Endothelial cell of umbilical vein (primary cell): ENCODE results near the gene DEPDC5. TPM values are rescaled to one million over a fixed set of nuclear protein-coding genes. Genes with fewer than 3 reads are reported as not detected.

Experiments used
- BruUV-seq: library from RNA; stranded (reverse); fragments of 400-500 nt; replicated peaks from 2 replicates; lab custom pipeline; 2021; lab: Mats Ljungman, UMichigan
- CTCF ChIA-PET: fragments of 300-600, 350-600 bp; sonication (Branson Sonifier 250); formaldehyde crosslinking; loops from one replicate; lab custom pipeline; 2021; ENCODE audit warnings: antibody characterized with exemption, inconsistent platforms; lab: Charles Lee
- POLR2A ChIA-PET: fragments of 300-600, 350-600 bp; sonication (Branson Sonifier 250); formaldehyde crosslinking; loops from one replicate; lab custom pipeline; 2021; ENCODE audit warnings: antibody characterized with exemption, inconsistent platforms; lab: Charles Lee
- DNase-seq: peaks from one replicate; pipeline ENCODE4 v3.0.0-alpha.2; 2011; ENCODE audit warnings: low read depth, low spot score
- FAIRE-seq: peaks from 2 replicates; lab custom pipeline; 2011; peaks lifted over from hg19 to GRCh38; lab: Jason Lieb, UNC
- H2AFZ ChIP-seq: 2 replicates; pipeline ENCODE4 v1.6.0; 2012; ENCODE audit warnings: low read depth, low read length, control low read depth, inconsistent platforms
- H3K27ac ChIP-seq: 2 replicates; pipeline ENCODE4 v1.5.1; 2011; ENCODE audit warnings: low read depth, mild to moderate bottlenecking, control low read depth, low read length, moderate library complexity; ENCODE audit not compliant: insufficient read depth
- H3K27me3 ChIP-seq, 2 experiments: 2 replicates each; pipeline versions ENCODE4 v1.6.0 to v1.6.1; 2011; ENCODE audit warnings: low read length in 2 of 2, mixed read lengths in 1 of 2; ENCODE audit not compliant: control insufficient read depth in 2 of 2, insufficient read depth in 2 of 2
- H3K36me3 ChIP-seq, 2 experiments: 2 replicates in 1 of 2; 3 replicates in 1 of 2; pipeline ENCODE4 v1.5.1; 2011; ENCODE audit warnings: low read length in 2 of 2, mild to moderate bottlenecking in 1 of 2, moderate library complexity in 1 of 2; ENCODE audit not compliant: control insufficient read depth in 2 of 2, insufficient read depth in 2 of 2; ENCODE audit errors: extremely low read depth in 1 of 2
- H3K4me1 ChIP-seq: 3 replicates; pipeline ENCODE4 v1.5.1; 2011; ENCODE audit warnings: mild to moderate bottlenecking, low read length; ENCODE audit not compliant: control insufficient read depth, insufficient read depth; ENCODE audit errors: extremely low read depth
- H3K4me2 ChIP-seq: 2 replicates; pipeline ENCODE4 v1.6.1; 2011; ENCODE audit warnings: low read length, control low read depth, mixed read lengths; ENCODE audit not compliant: insufficient read depth
- H3K4me3 ChIP-seq, 3 experiments: fragments of 200-600 bp in 1 of 3; sonication (generic), shearing (Covaris generic) in 1 of 3; replicated peaks in 1 of 3; 2 replicates each; pipeline ENCODE4 v1.5.1; 2011 to 2016; ENCODE audit warnings: control low read depth in 3 of 3, low read length in 3 of 3, mild to moderate bottlenecking in 2 of 3, inconsistent platforms in 1 of 3, low read depth in 1 of 3, moderate library complexity in 1 of 3; ENCODE audit not compliant: insufficient read depth in 1 of 3
- H3K79me2 ChIP-seq: 2 replicates; pipeline ENCODE4 v1.6.0; 2012; ENCODE audit warnings: low read length, inconsistent platforms; ENCODE audit not compliant: control insufficient read depth, insufficient read depth
- H3K9ac ChIP-seq: replicated peaks from 2 replicates; pipeline ENCODE3; 2011; ENCODE audit warnings: low read length, control low read depth; ENCODE audit not compliant: insufficient read depth; ENCODE audit errors: extremely low read depth
- H3K9me1 ChIP-seq: replicated peaks from 3 replicates; pipeline ENCODE4 v1.6.0; 2011; ENCODE audit warnings: mild to moderate bottlenecking, low read length; ENCODE audit not compliant: control insufficient read depth, insufficient read depth; ENCODE audit errors: extremely low read depth
- H3K9me3 ChIP-seq: replicated peaks from 2 replicates; pipeline ENCODE4 v1.5.1; 2012; ENCODE audit warnings: low read length, inconsistent platforms; ENCODE audit not compliant: control insufficient read depth, insufficient read depth
- H4K20me1 ChIP-seq: replicated peaks from 2 replicates; pipeline ENCODE3; 2011; ENCODE audit warnings: mild to moderate bottlenecking, low read length; ENCODE audit not compliant: control insufficient read depth, insufficient read depth; ENCODE audit errors: extremely low read depth
- EZH2 ChIP-seq: IDR thresholded peaks from 2 replicates; pipeline ENCODE4 v1.6.1; 2012; ENCODE audit warnings: borderline replicate concordance, low read depth, mild to moderate bottlenecking, moderate library complexity, low read length, inconsistent platforms; ENCODE audit not compliant: severe bottlenecking
- FOS ChIP-seq: IDR thresholded peaks from 2 replicates; pipeline ENCODE4 v1.6.1; 2011; ENCODE audit warnings: mild to moderate bottlenecking, low read length, moderate library complexity, borderline replicate concordance; ENCODE audit not compliant: insufficient read depth
- GATA2 ChIP-seq: IDR thresholded peaks from 2 replicates; pipeline ENCODE4 v1.7.0; 2011; ENCODE audit warnings: low read depth, mild to moderate bottlenecking, moderate library complexity, mixed read lengths, low read length; ENCODE audit not compliant: insufficient read length, insufficient read depth
- JUN ChIP-seq: IDR thresholded peaks from 2 replicates; pipeline ENCODE4 v1.6.1; 2011; ENCODE audit warnings: borderline replicate concordance, low read depth; ENCODE audit not compliant: insufficient read length, insufficient read depth
- MYC ChIP-seq: IDR thresholded peaks from one replicate; pipeline ENCODE4 v1.6.1; 2011; ENCODE audit warnings: mild to moderate bottlenecking, low read depth, low read length
- POLR2A ChIP-seq: IDR thresholded peaks from 2 replicates; pipeline ENCODE4 v1.6.1; 2012; ENCODE audit warnings: low read depth, mild to moderate bottlenecking, control low read depth, low read length
- POLR2AphosphoS5 ChIP-seq: IDR thresholded peaks from 2 replicates; pipeline ENCODE4 v1.6.1; 2012; ENCODE audit warnings: low read depth, mild to moderate bottlenecking, control low read depth, low read length, moderate library complexity; ENCODE audit not compliant: insufficient read depth
- dilution Hi-C: fragments of 300-500 bp; cut with MboI; formaldehyde crosslinking; loops from one replicate; pipeline ENCODE4 v1.15.0; 2019; ENCODE audit warnings: low sequenced_read_pairs; ENCODE audit not compliant: extremely low pct_ligation_motif_present
- intact Hi-C: fragments of 100-400 bp; cut with micrococcal nuclease; formaldehyde crosslinking; loops from one replicate; pipeline ENCODE4 v1.10.0; 2022
- polyA plus RNA-seq, 4 experiments: library from polyadenylated mRNA; depleted of rRNA in 3 of 4; stranded (reverse) in 3 of 4; unstranded in 1 of 4; fragments of >200 nt; gene quantifications; 2 replicates each; pipeline versions ENCODE4 v1.2.1 to v1.2.3, GENCODE V29; 2011 to 2012; ENCODE audit warnings: missing spikeins in 1 of 4
- total RNA-seq: library from RNA; stranded (reverse); gene quantifications from 2 replicates; pipeline ENCODE4 v1.2.3, GENCODE V29; 2021
- TF ChIP-seq, protein P1 (sequence below), 2 donors: IDR thresholded peaks; 1 replicate in 1 of 2; 2 replicates in 1 of 2; pipeline ENCODE4 v1.5.1; 2011; ENCODE audit warnings: low read length in 2 of 2, mild to moderate bottlenecking in 2 of 2, moderate library complexity in 2 of 2, control low read depth in 1 of 2, inconsistent platforms in 1 of 2, low read depth in 1 of 2; ENCODE audit not compliant: insufficient read depth in 1 of 2; ENCODE audit errors: extremely low read depth in 1 of 2
- TF ChIP-seq, protein P2 (sequence below): IDR thresholded peaks from 2 replicates; pipeline ENCODE4 v1.6.1; 2011; ENCODE audit not compliant: insufficient read depth, insufficient read length

DEPDC5 gene
- total and polyA plus RNA-seq, 2 donors (not counting 3 experiments of a cell fraction or from before 2014, with no cell fraction given) = 13.1 to 36.6 TPM

DNA sequence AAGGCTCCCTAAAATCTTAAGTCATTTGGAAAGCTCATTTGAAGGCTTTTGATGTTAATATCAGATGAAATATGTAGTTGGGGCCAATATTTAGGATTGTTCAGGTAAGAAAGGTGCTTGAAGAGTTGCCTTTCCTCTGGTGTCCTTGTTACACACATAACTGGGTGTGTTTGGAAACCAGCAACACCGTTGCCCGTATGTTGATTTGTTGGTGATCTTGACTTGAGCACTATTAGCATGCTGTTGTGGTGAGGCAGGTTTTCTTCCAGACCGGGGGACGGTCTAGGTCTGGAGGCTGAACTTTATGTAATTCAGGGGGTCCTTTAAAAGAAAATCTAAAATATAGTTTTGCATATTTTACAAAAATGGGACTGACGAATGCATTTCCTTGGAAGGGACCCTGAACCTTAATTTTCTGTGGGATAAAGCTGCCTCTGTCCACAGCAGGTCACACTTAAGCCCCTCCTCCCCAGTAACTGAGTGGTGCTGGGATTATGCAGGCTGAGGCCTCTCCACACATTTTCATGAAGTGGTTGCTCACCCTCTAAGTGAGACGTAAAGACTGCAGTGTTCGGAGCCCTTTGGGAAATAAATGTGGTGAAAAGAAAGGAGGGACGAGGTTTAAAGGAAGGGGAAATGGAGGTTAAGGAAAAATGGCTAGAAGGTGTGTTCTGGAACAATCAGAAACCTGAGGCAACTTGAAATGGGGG, 192.3 kb downstream of the DEPDC5 start:
- peak overlapping the region; percentile 74 for H3K27ac ChIP-seq
- peak; percentile 73 for FAIRE-seq
- intact Hi-C loops = loop anchor here (2.0 to 5.0 kb wide), 3 partner anchors 25 to 119 kb away; no protein-coding TSS in a partner anchor

More for the DNA sequence above, 192.3 kb downstream of the DEPDC5 start:
- H3K27me3 ChIP-seq = no peaks in the 10 kb centered on the region
- TF ChIP-seq, protein P1, sequence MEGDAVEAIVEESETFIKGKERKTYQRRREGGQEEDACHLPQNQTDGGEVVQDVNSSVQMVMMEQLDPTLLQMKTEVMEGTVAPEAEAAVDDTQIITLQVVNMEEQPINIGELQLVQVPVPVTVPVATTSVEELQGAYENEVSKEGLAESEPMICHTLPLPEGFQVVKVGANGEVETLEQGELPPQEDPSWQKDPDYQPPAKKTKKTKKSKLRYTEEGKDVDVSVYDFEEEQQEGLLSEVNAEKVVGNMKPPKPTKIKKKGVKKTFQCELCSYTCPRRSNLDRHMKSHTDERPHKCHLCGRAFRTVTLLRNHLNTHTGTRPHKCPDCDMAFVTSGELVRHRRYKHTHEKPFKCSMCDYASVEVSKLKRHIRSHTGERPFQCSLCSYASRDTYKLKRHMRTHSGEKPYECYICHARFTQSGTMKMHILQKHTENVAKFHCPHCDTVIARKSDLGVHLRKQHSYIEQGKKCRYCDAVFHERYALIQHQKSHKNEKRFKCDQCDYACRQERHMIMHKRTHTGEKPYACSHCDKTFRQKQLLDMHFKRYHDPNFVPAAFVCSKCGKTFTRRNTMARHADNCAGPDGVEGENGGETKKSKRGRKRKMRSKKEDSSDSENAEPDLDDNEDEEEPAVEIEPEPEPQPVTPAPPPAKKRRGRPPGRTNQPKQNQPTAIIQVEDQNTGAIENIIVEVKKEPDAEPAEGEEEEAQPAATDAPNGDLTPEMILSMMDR (IDR thresholded peaks at IDR 0.05; ENCODE audit: extremely low read depth in 1 of 2, insufficient read depth in 1 of 2, low read depth in 1 of 2, low read length in 2 of 2) = no peak
- TF ChIP-seq GATA2 (no peak), MYC (no peak), FOS (no peak), POLR2A (no peak), JUN (no peak), POLR2AphosphoS5 (no peak), EZH2 (no peak)
- TF ChIP-seq, protein P2, sequence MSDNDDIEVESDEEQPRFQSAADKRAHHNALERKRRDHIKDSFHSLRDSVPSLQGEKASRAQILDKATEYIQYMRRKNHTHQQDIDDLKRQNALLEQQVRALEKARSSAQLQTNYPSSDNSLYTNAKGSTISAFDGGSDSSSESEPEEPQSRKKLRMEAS = no peak
- H3K9me3 ChIP-seq = no peaks in the 10 kb centered on the region
- H3K4me1 ChIP-seq = peaks cover 24% of the 10 kb centered on the region
- H3K4me2 ChIP-seq = peak overlapping the region; percentile 96
- DNase-seq = peak; percentile 27
- peaks cover 65% of the 10 kb centered on the region for H3K79me2 ChIP-seq
- POLR2A ChIA-PET = interaction anchor here (0.7 to 0.9 kb wide), 2 partner anchors 8 to 15 kb away, joined by 3 to 5 read pairs; no protein-coding TSS in a partner anchor
- H3K4me3 ChIP-seq = peak overlapping the region; percentile 94 to 100 (median 96)
- peaks cover 3 to 4% of the 10 kb centered on the region in 2 experiments for H3K36me3 ChIP-seq
- no peak overlapping the region for H2AFZ ChIP-seq
- TSS peak; percentile 41 for BruUV-seq
- dilution Hi-C loops = no loop called here
- peak overlapping the region; percentile 91 for H3K9ac ChIP-seq
- H3K9me1 ChIP-seq = no peaks in the 10 kb centered on the region
- CTCF ChIA-PET = interaction anchor here (1.0 to 4.5 kb wide), 7 partner anchors 10 to 280 kb away, joined by 3 to 26 read pairs (median 11); no protein-coding TSS in a partner anchor
- no peaks in the 10 kb centered on the region for H4K20me1 ChIP-seq
